LoVo (cell line): ENCODE results near the gene NUDC.
"Not testable (repeated sequence)": the region's sequence is repeated elsewhere in the genome, so short reads cannot be mapped to it uniquely, and the experiment has no call there.

Experiments
- DNase-seq: peaks from one replicate; pipeline ENCODE4 v3.0.0-alpha.2; 2016; ENCODE audit warnings: low spot score

The NUDC gene

GRCh38 chr1:26989403-26990109 is 68.0 kb downstream of the NUDC start:
- DNase-seq: not testable (repeated sequence)

DNA sequence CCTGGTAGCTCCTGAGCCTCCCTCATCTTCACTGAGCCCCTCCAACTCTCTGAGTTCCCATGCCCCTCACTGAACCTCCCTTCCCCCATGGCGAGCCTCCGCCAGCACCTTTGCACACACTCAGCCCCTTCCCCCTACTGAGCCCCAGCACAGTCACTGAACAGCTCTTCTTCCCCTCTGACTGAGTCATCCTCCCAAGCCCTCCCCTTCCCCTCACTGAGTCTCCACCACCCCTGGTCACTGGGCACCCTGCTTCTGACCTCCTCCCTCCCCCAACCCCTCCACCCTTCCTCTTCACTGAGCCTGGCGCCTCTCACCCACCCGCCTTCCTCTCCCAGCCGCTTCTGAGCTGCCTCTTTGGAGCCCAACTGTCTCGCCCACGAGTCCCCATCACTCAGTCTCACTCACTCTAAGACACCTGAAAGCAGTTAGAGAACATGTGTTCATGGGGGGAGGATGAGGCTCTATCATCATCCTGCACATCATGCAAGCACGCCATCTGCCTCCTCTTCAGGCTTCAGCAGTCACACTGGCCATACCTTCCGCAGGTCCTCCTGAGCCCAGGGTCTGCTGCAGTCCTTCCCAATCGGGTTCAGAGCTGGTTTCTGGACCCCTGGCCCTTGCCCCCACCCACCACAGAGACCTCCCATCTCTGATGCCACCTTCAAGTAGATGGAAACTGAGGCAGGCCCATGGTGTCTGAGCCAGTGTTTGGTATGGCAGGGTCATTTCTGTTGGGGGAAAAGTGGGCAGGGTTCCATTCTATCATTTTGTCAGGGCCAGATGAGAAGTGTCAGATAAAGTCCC is 70.0 kb downstream of the NUDC start:
- DNase-seq: no peak

- peak; percentile 72 for DNase-seq
Observed at GRCh38 chr1:26993237-26994019, 71.9 kb downstream of the NUDC start, which contains the start of gene TRNP1. TRNP1 (plus strand) TSS chr1:26993692; CDS start chr1:26993787, 95 bp downstream.

- no peak for DNase-seq
Observed at GRCh38 chr1:26994020-26994786, 72.7 kb downstream of the NUDC start.

- no peak for DNase-seq
Observed at GRCh38 chr1:26994787-26995517, 73.4 kb downstream of the NUDC start.

DNA sequence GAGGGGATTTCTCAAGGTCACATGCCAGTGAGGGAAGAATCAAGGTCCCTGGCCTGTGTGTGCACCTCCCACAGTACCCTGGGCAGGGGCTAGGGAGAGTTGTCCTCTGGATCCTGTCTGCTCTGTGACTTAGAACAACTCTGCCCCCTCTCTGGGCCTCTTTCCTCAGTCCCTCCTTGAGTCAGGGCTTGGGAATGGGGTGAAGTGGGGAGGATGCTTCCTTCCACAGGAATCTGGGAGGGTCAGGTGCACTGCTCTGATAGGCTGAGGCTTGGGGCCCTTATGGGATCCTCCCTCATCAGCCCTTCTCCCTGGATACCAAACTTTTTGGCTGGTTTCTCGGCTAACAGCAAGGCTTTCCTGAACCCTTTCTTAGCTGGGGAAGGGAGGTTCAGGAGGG is 74.5 kb downstream of the NUDC start:
- DNase-seq: no peak
